H9 (cell line): ENCODE results near the gene MC1R. TPM values are rescaled to one million over a fixed set of nuclear protein-coding genes. Genes with fewer than 3 reads are reported as not detected.
A peak's percentile ranks its signal among the peaks of the same experiment; 100 is the strongest.

Source experiments
- DNase-seq: peaks from one replicate; pipeline ENCODE4 v3.0.0-alpha.2; 2017
- H2AFZ ChIP-seq: one replicate; pipeline ENCODE4 v1.6.1; 2013; ENCODE audit warnings: mild to moderate bottlenecking, low read length, control low read depth, moderate library complexity
- H2AK5ac ChIP-seq: 2 replicates; pipeline ENCODE4 v1.6.1; 2013; ENCODE audit warnings: low read length, control low read depth, mixed read lengths; ENCODE audit not compliant: insufficient read length
- H2BK120ac ChIP-seq: one replicate; pipeline ENCODE4 v1.6.1; 2013; ENCODE audit warnings: low read depth, mild to moderate bottlenecking, low read length, control low read depth, inconsistent platforms; ENCODE audit not compliant: poor library complexity, severe bottlenecking
- H2BK12ac ChIP-seq: 2 replicates; pipeline ENCODE4 v1.6.1; 2013; ENCODE audit warnings: low read length, control low read depth, mixed read lengths, low read depth; ENCODE audit not compliant: insufficient read length
- H2BK15ac ChIP-seq: 2 replicates; pipeline ENCODE4 v1.6.1; 2013; ENCODE audit warnings: low read depth, low read length, control low read depth
- H2BK20ac ChIP-seq: one replicate; pipeline ENCODE4 v1.6.1; 2013; ENCODE audit warnings: low read depth, mild to moderate bottlenecking, low read length, control low read depth, inconsistent platforms; ENCODE audit not compliant: poor library complexity, severe bottlenecking
- H2BK5ac ChIP-seq: 2 replicates; pipeline ENCODE4 v1.6.1; 2013; ENCODE audit warnings: low read length, control low read depth, mixed read lengths; ENCODE audit not compliant: insufficient read length
- H3K14ac ChIP-seq: 2 replicates; pipeline ENCODE4 v1.6.1; 2013; ENCODE audit warnings: low read length, control low read depth; ENCODE audit not compliant: insufficient read depth
- H3K18ac ChIP-seq: 2 replicates; pipeline ENCODE4 v1.6.1; 2013; ENCODE audit warnings: low read depth, mild to moderate bottlenecking, mixed read lengths, low read length, control low read depth; ENCODE audit not compliant: insufficient read length
- H3K23ac ChIP-seq: 2 replicates; pipeline ENCODE4 v1.6.1; 2013; ENCODE audit warnings: low read length, control low read depth, mixed read lengths, low read depth; ENCODE audit not compliant: insufficient read length
- H3K23me2 ChIP-seq: 2 replicates; pipeline ENCODE4 v1.6.1; 2013; ENCODE audit warnings: low read depth, mild to moderate bottlenecking, mixed read lengths, low read length, control low read depth; ENCODE audit not compliant: insufficient read length, poor library complexity, severe bottlenecking
- H3K27ac ChIP-seq: 2 replicates; pipeline ENCODE4 v1.5.1; 2013; ENCODE audit warnings: low read length, control low read depth, mixed read lengths, low read depth; ENCODE audit not compliant: insufficient read length
- H3K27me3 ChIP-seq: 2 replicates; pipeline ENCODE4 v1.6.1; 2013; ENCODE audit warnings: low read length, control low read depth, inconsistent platforms; ENCODE audit not compliant: insufficient read depth
- H3K4ac ChIP-seq: 2 replicates; pipeline ENCODE4 v1.6.1; 2013; ENCODE audit warnings: low read depth, mild to moderate bottlenecking, control low read depth, inconsistent platforms, low read length, moderate library complexity
- H3K4me1 ChIP-seq: 2 replicates; pipeline ENCODE4 v1.6.1; 2013; ENCODE audit warnings: low read length, control low read depth, inconsistent platforms; ENCODE audit not compliant: insufficient read depth
- H3K4me2 ChIP-seq: 2 replicates; pipeline ENCODE4 v1.6.1; 2013; ENCODE audit warnings: low read length, control low read depth, mixed read lengths; ENCODE audit not compliant: insufficient read length, insufficient read depth
- H3K56ac ChIP-seq: 2 replicates; pipeline ENCODE4 v1.6.1; 2013; ENCODE audit warnings: low read depth, mild to moderate bottlenecking, mixed read lengths, low read length, control low read depth; ENCODE audit not compliant: insufficient read length
- H3K79me1 ChIP-seq: 2 replicates; pipeline ENCODE4 v1.6.1; 2013; ENCODE audit warnings: low read depth, mild to moderate bottlenecking, moderate library complexity, low read length, control low read depth, inconsistent platforms; ENCODE audit not compliant: insufficient read depth, poor library complexity, severe bottlenecking
- H3K79me2 ChIP-seq: 2 replicates; pipeline ENCODE4 v1.6.1; 2013; ENCODE audit warnings: low read length, control low read depth, inconsistent platforms; ENCODE audit not compliant: insufficient read depth
- H3K9ac ChIP-seq: 2 replicates; pipeline ENCODE4 v1.6.1; 2013; ENCODE audit warnings: low read length, control low read depth, mixed read lengths; ENCODE audit not compliant: insufficient read length; ENCODE audit errors: extremely low read depth
- H3K9me3 ChIP-seq: one replicate; pipeline ENCODE4 v1.6.1; 2013; ENCODE audit warnings: low read depth, low read length, inconsistent platforms; ENCODE audit not compliant: control insufficient read depth
- H3T11ph ChIP-seq: one replicate; pipeline ENCODE4 v1.6.1; 2013; ENCODE audit warnings: mild to moderate bottlenecking, low read length, control low read depth, inconsistent platforms
- H4K20me1 ChIP-seq: one replicate; pipeline ENCODE4 v1.6.1; 2013; ENCODE audit not compliant: control insufficient read depth, insufficient read length, insufficient read depth
- H4K5ac ChIP-seq: 2 replicates; pipeline ENCODE4 v1.6.1; 2013; ENCODE audit warnings: low read depth, mild to moderate bottlenecking, mixed read lengths, low read length, control low read depth; ENCODE audit not compliant: insufficient read length
- H4K8ac ChIP-seq: replicated peaks from 2 replicates; pipeline ENCODE4 v1.6.1; 2013; ENCODE audit warnings: low read length, control low read depth, mixed read lengths, low read depth; ENCODE audit not compliant: insufficient read length
- H4K91ac ChIP-seq: 2 replicates; pipeline ENCODE4 v1.6.1; 2013; ENCODE audit warnings: low read depth, mild to moderate bottlenecking, moderate library complexity, mixed read lengths, low read length, control low read depth; ENCODE audit not compliant: insufficient read length
- H3K27ac Mint-ChIP-seq, 3 experiments: 2 replicates in 2 of 3; 3 replicates in 1 of 3; pipeline ENCODE4 v1.8.0; 2020 to 2021; ENCODE audit warnings: mixed read lengths in 3 of 3, mild to moderate bottlenecking in 1 of 3, moderate library complexity in 1 of 3
- H3K27me3 Mint-ChIP-seq: 2 replicates; pipeline ENCODE4 v1.8.0; 2021; ENCODE audit warnings: low read depth, mild to moderate bottlenecking, moderate library complexity, mixed read lengths
- H3K36me3 Mint-ChIP-seq, 3 experiments: 2 replicates in 2 of 3; 3 replicates in 1 of 3; pipeline ENCODE4 v1.8.0; 2020 to 2021; ENCODE audit warnings: low read depth in 3 of 3, mixed read lengths in 3 of 3; ENCODE audit not compliant: insufficient read depth in 1 of 3
- H3K4me1 Mint-ChIP-seq, 2 experiments: 2 replicates each; pipeline ENCODE4 v1.8.0; 2020; ENCODE audit warnings: mixed read lengths in 2 of 2
- H3K4me3 Mint-ChIP-seq, 2 experiments: 2 replicates in 1 of 2; 3 replicates in 1 of 2; pipeline ENCODE4 v1.8.0; 2020 to 2021; ENCODE audit warnings: mild to moderate bottlenecking in 2 of 2, mixed read lengths in 2 of 2, moderate library complexity in 1 of 2
- H3K9me3 Mint-ChIP-seq, 2 experiments: 2 replicates in 1 of 2; 3 replicates in 1 of 2; pipeline ENCODE4 v1.8.0; 2020; ENCODE audit warnings: mild to moderate bottlenecking in 2 of 2, mixed read lengths in 2 of 2, moderate library complexity in 1 of 2
- WGBS: extraction: QIAGEN DNeasy Blood & Tissue Kit; methylation state at CpG from one replicate; pipeline ENCODE4 v1.1.7; 2013; ENCODE audit warnings: missing lambda C conversion rate, low lambda C conversion rate, mixed read lengths; ENCODE audit not compliant: insufficient read length; ENCODE audit errors: extremely low coverage; 5-methylcytosine and 5-hydroxymethylcytosine counted together
- total RNA-seq: library from RNA; stranded (reverse); gene quantifications from 2 replicates; pipeline ENCODE4 v1.2.1, GENCODE V29; 2021
- TF ChIP-seq, protein P1 (sequence below): fragments of 200-600 bp; sonication (generic); conservative IDR thresholded peaks from 3 replicates; pipeline ENCODE4 v1.8.0; 2021; ENCODE audit warnings: antibody characterized with exemption, mild to moderate bottlenecking

The MC1R gene
- total RNA-seq, 1 experiment from 2014 or later = 4.7 TPM

GRCh38 chr16:89911375-89911774, 7.3 kb upstream of the MC1R start:
- no peak for DNase-seq
- Histone ChIP-seq H3K56ac (no peak overlapping the region), H3K14ac (no peak overlapping the region), H2BK5ac (no peak overlapping the region), H2BK15ac (no peak overlapping the region), H2BK12ac (no peak overlapping the region), H2AFZ (no peak overlapping the region), H3K23me2 (no peaks in the 10 kb centered on the region), H3K4me1 (no peaks in the 10 kb centered on the region), H3K27me3 (no peaks in the 10 kb centered on the region), H3K79me1 (no peaks in the 10 kb centered on the region), H3K27ac (no peak overlapping the region), H3K79me2 (no peaks in the 10 kb centered on the region), H2BK20ac (no peak overlapping the region), H3K23ac (no peak overlapping the region), H3T11ph (no peak overlapping the region), H3K9me3 (peaks cover 7% of the 10 kb centered on the region), H3K4me2 (no peak overlapping the region), H3K9ac (no peak overlapping the region), H4K91ac (no peak overlapping the region), H3K4ac (no peak overlapping the region), H2AK5ac (no peak overlapping the region), H4K8ac (no peak overlapping the region), H4K5ac (no peak overlapping the region), H2BK120ac (no peak overlapping the region), H3K18ac (no peak overlapping the region), H4K20me1 (no peaks in the 10 kb centered on the region)
- Mint-ChIP-seq H3K27me3 (no peaks in the 10 kb centered on the region), H3K9me3 (peaks cover 6 to 13% of the 10 kb centered on the region in 2 experiments; a peak in 3 of 5 replicates), H3K27ac (peak overlapping the region in 2 of 3 experiments; percentile 15 to 49; a peak in 1 of 7 replicates), H3K4me1 (peaks cover 2 to 5% of the 10 kb centered on the region in 2 experiments; a peak in 2 of 4 replicates), H3K36me3 (peaks cover 24 to 38% (median 32%) of the 10 kb centered on the region in 3 experiments; a peak in 6 of 7 replicates), H3K4me3 (no peak overlapping the region)
- TF ChIP-seq, protein P1, sequence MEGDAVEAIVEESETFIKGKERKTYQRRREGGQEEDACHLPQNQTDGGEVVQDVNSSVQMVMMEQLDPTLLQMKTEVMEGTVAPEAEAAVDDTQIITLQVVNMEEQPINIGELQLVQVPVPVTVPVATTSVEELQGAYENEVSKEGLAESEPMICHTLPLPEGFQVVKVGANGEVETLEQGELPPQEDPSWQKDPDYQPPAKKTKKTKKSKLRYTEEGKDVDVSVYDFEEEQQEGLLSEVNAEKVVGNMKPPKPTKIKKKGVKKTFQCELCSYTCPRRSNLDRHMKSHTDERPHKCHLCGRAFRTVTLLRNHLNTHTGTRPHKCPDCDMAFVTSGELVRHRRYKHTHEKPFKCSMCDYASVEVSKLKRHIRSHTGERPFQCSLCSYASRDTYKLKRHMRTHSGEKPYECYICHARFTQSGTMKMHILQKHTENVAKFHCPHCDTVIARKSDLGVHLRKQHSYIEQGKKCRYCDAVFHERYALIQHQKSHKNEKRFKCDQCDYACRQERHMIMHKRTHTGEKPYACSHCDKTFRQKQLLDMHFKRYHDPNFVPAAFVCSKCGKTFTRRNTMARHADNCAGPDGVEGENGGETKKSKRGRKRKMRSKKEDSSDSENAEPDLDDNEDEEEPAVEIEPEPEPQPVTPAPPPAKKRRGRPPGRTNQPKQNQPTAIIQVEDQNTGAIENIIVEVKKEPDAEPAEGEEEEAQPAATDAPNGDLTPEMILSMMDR = no peak
- WGBS = no CpG with 5 or more reads among the region's 14 CpGs
